Loucy (cell line): Measurements from ENCODE around the gene DBNL.

Experiments used
- EZH2phosphoT487 ChIP-seq: fragments of 200-600 bp; IDR thresholded peaks from 2 replicates; pipeline ENCODE4 v1.6.1; 2018; ENCODE audit warnings: antibody characterized with exemption, mild to moderate bottlenecking, moderate library complexity, borderline replicate concordance
- TF ChIP-seq, protein P1 (sequence below): fragments of 200-600 bp; sonication (generic); conservative IDR thresholded peaks from 2 replicates; pipeline ENCODE4 v1.5.1; 2014; ENCODE audit warnings: mild to moderate bottlenecking, antibody characterized with exemption, low read length

GRCh38 chr7:44050915-44051560, 6.5 kb downstream of the DBNL start:
- TF ChIP-seq, protein P1, sequence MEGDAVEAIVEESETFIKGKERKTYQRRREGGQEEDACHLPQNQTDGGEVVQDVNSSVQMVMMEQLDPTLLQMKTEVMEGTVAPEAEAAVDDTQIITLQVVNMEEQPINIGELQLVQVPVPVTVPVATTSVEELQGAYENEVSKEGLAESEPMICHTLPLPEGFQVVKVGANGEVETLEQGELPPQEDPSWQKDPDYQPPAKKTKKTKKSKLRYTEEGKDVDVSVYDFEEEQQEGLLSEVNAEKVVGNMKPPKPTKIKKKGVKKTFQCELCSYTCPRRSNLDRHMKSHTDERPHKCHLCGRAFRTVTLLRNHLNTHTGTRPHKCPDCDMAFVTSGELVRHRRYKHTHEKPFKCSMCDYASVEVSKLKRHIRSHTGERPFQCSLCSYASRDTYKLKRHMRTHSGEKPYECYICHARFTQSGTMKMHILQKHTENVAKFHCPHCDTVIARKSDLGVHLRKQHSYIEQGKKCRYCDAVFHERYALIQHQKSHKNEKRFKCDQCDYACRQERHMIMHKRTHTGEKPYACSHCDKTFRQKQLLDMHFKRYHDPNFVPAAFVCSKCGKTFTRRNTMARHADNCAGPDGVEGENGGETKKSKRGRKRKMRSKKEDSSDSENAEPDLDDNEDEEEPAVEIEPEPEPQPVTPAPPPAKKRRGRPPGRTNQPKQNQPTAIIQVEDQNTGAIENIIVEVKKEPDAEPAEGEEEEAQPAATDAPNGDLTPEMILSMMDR: no peak
- TF ChIP-seq EZH2phosphoT487: no peak
